Breast epithelium (tissue), 4 donors: Measurements from ENCODE around the gene HMCN1. TPM values are rescaled to one million over a fixed set of nuclear protein-coding genes. Genes with fewer than 3 reads are reported as not detected.

Source experiments
- DNase-seq, 2 donors: peaks; one replicate each; pipeline ENCODE4 v3.0.0-alpha.2; 2019; ENCODE audit warnings: low spot score in 2 of 2
- H3K27ac ChIP-seq, 2 donors: fragments of 200-600 bp; sonication (generic) in 1 of 2; one replicate each; pipeline ENCODE4 v1.5.1; 2016 to 2019; ENCODE audit warnings: mild to moderate bottlenecking in 1 of 2
- H3K27me3 ChIP-seq, 2 donors: fragments of 200-600 bp; sonication (generic) in 1 of 2; one replicate each; pipeline versions ENCODE4 v1.5.1 to v1.6.0; 2017 to 2019; ENCODE audit warnings: control low read depth in 1 of 2, mild to moderate bottlenecking in 1 of 2
- H3K36me3 ChIP-seq: fragments of 200-600 bp; one replicate; pipeline ENCODE4 v1.5.1; 2019
- H3K4me1 ChIP-seq, 2 donors: fragments of 200-600 bp; sonication (generic); one replicate each; pipeline ENCODE4 v1.5.1; 2016 to 2019; ENCODE audit warnings: control low read depth in 1 of 2
- H3K4me3 ChIP-seq, 3 donors: fragments of 200-600 bp; sonication (generic); 1 replicate in 2 of 3; 2 replicates in 1 of 3; pipeline ENCODE4 v1.5.1; 2016 to 2019; ENCODE audit warnings: mild to moderate bottlenecking in 3 of 3, moderate library complexity in 2 of 3
- H3K9me3 ChIP-seq, 2 donors: fragments of 200-600 bp; sonication (generic) in 1 of 2; one replicate each; pipeline ENCODE4 v1.5.1; 2016 to 2019; ENCODE audit warnings: control low read depth in 1 of 2
- CTCF ChIP-seq, 3 donors: fragments of 450-650 bp; IDR thresholded peaks; one replicate each; pipeline ENCODE4 v1.5.1; 2016 to 2017; ENCODE audit warnings: antibody characterized with exemption in 3 of 3, mild to moderate bottlenecking in 3 of 3, moderate library complexity in 3 of 3
- POLR2A ChIP-seq: fragments of 450-650 bp; IDR thresholded peaks from one replicate; pipeline ENCODE4 v1.6.1; 2016; ENCODE audit warnings: antibody characterized with exemption, mild to moderate bottlenecking, moderate library complexity
- POLR2AphosphoS5 ChIP-seq, 3 donors: sonication (generic); formaldehyde crosslinking; IDR thresholded peaks; one replicate each; pipeline ENCODE4 v1.6.1; 2017; ENCODE audit warnings: antibody characterized with exemption in 3 of 3
- intact Hi-C: fragments of 100-400 bp; cut with DNase I; formaldehyde crosslinking; loops from one replicate; pipeline ENCODE4 v1.15.1; 2023; ENCODE audit warnings: low total_unique reads
- total RNA-seq, 3 donors: library from RNA; depleted of rRNA; stranded (reverse); fragments of >200 nt; gene quantifications; one replicate each; pipeline ENCODE4 v1.1.0, GENCODE V29; 2016

The HMCN1 gene
- total RNA-seq, 3 donors from 2014 or later = 7.8 to 18.4 (median 11.9) TPM

- no peaks in the 10 kb centered on the region for H3K4me1 ChIP-seq
- H3K9me3 ChIP-seq = no peaks in the 10 kb centered on the region
- H3K27ac ChIP-seq = no peak overlapping the region
- intact Hi-C loops = no loop called here
- H3K4me3 ChIP-seq = no peak overlapping the region
- H3K27me3 ChIP-seq = no peaks in the 10 kb centered on the region
- DNase-seq = no peak
- TF ChIP-seq CTCF (IDR thresholded peaks at IDR 0.05) (no peak), POLR2AphosphoS5 (IDR thresholded peaks at IDR 0.05) (no peak), POLR2A (no peak)
- H3K36me3 ChIP-seq = no peaks in the 10 kb centered on the region
These were observed 486.7 kb downstream of the HMCN1 start for GRCh38 chr1:186220911-186221310.

- Histone ChIP-seq H3K4me1 (no peaks in the 10 kb centered on the region), H3K27me3 (no peaks in the 10 kb centered on the region), H3K27ac (no peak overlapping the region), H3K4me3 (no peak overlapping the region), H3K36me3 (no peaks in the 10 kb centered on the region), H3K9me3 (no peaks in the 10 kb centered on the region)
- TF ChIP-seq POLR2A (no peak), CTCF (IDR thresholded peaks at IDR 0.05) (no peak), POLR2AphosphoS5 (IDR thresholded peaks at IDR 0.05) (no peak)
- intact Hi-C loops = no loop called here
- no peak for DNase-seq
These were observed 490.9 kb downstream of the HMCN1 start for GRCh38 chr1:186225096-186225495.

- H3K9me3 ChIP-seq = no peaks in the 10 kb centered on the region
- no peak for TF ChIP-seq POLR2AphosphoS5 (IDR thresholded peaks at IDR 0.05)
- no peak for TF ChIP-seq CTCF (IDR thresholded peaks at IDR 0.05)
- TF ChIP-seq POLR2A = no peak
- H3K4me1 ChIP-seq = no peaks in the 10 kb centered on the region
- no peaks in the 10 kb centered on the region for H3K27me3 ChIP-seq
- intact Hi-C loops = no loop called here
- H3K27ac ChIP-seq = no peak overlapping the region
- no peak for DNase-seq
- no peaks in the 10 kb centered on the region for H3K36me3 ChIP-seq
- no peak overlapping the region for H3K4me3 ChIP-seq
These were observed 494.6 kb downstream of the HMCN1 start for GRCh38 chr1:186228749-186229148.

GRCh38 chr1:186231861-186232436, 497.8 kb downstream of the HMCN1 start:
- Histone ChIP-seq H3K9me3 (no peaks in the 10 kb centered on the region), H3K4me1 (no peaks in the 10 kb centered on the region), H3K27ac (no peak overlapping the region), H3K36me3 (no peaks in the 10 kb centered on the region), H3K27me3 (no peaks in the 10 kb centered on the region), H3K4me3 (no peak overlapping the region)
- no peak for DNase-seq
- intact Hi-C loops = no loop called here
- TF ChIP-seq CTCF (IDR thresholded peaks at IDR 0.05) = no peak
- no peak for TF ChIP-seq POLR2AphosphoS5 (IDR thresholded peaks at IDR 0.05)
- no peak for TF ChIP-seq POLR2A

- TF ChIP-seq CTCF (IDR thresholded peaks at IDR 0.05) (no peak), POLR2AphosphoS5 (IDR thresholded peaks at IDR 0.05) (no peak)
- no peak for DNase-seq
- Histone ChIP-seq H3K36me3 (no peaks in the 10 kb centered on the region), H3K27me3 (no peaks in the 10 kb centered on the region), H3K9me3 (no peaks in the 10 kb centered on the region), H3K4me3 (no peak overlapping the region), H3K4me1 (no peaks in the 10 kb centered on the region), H3K27ac (no peak overlapping the region)
- intact Hi-C loops = no loop called here
These were observed 500.9 kb downstream of the HMCN1 start for GRCh38 chr1:186234976-186235686.
